Astrocyte (in vitro differentiated cells and primary cell): Measurements from ENCODE around the gene PDZRN4. TPM values are rescaled to one million over a fixed set of nuclear protein-coding genes. Genes with fewer than 3 reads are reported as not detected.

ENCODE experiments used
- DNase-seq: peaks from one replicate; pipeline ENCODE4 v3.0.0-alpha.2; 2010; ENCODE audit warnings: low read depth
- FAIRE-seq: peaks from 2 replicates; lab custom pipeline; 2011; peaks lifted over from hg19 to GRCh38; lab: Jason Lieb, UNC
- H2AFZ ChIP-seq: 2 replicates; pipeline ENCODE4 v1.6.0; 2012; ENCODE audit warnings: low read depth, low read length, inconsistent platforms
- H3K27ac ChIP-seq: 2 replicates; pipeline ENCODE4 v1.5.1; 2011; ENCODE audit warnings: low read depth, low read length, inconsistent platforms
- H3K27me3 ChIP-seq: 2 replicates; pipeline ENCODE4 v1.6.0; 2011; ENCODE audit warnings: low read length, inconsistent platforms; ENCODE audit not compliant: insufficient read depth
- H3K36me3 ChIP-seq: 2 replicates; pipeline ENCODE4 v1.5.1; 2011; ENCODE audit warnings: low read length, inconsistent platforms; ENCODE audit not compliant: insufficient read depth
- H3K4me1 ChIP-seq: 2 replicates; pipeline ENCODE4 v1.5.1; 2011; ENCODE audit warnings: low read length, inconsistent platforms; ENCODE audit not compliant: insufficient read depth
- H3K4me2 ChIP-seq: 2 replicates; pipeline ENCODE4 v1.6.0; 2012; ENCODE audit warnings: low read length, inconsistent platforms
- H3K4me3 ChIP-seq: 2 replicates; pipeline ENCODE4 v1.5.1; 2011; ENCODE audit warnings: low read depth, mild to moderate bottlenecking, low read length, inconsistent platforms; ENCODE audit not compliant: insufficient read depth
- H3K79me2 ChIP-seq: 2 replicates; pipeline ENCODE4 v1.6.0; 2012; ENCODE audit warnings: mild to moderate bottlenecking, low read length, inconsistent platforms; ENCODE audit not compliant: insufficient read depth
- H3K9ac ChIP-seq: 2 replicates; pipeline ENCODE4 v1.6.0; 2012; ENCODE audit warnings: mild to moderate bottlenecking, low read length, inconsistent platforms
- H3K9me3 ChIP-seq: 2 replicates; pipeline ENCODE4 v1.5.1; 2012; ENCODE audit warnings: low read depth, mild to moderate bottlenecking, low read length, inconsistent platforms; ENCODE audit not compliant: insufficient read depth
- H4K20me1 ChIP-seq: 2 replicates; pipeline ENCODE4 v1.6.0; 2012; ENCODE audit warnings: low read length, inconsistent platforms; ENCODE audit not compliant: insufficient read depth
- H3K27ac Mint-ChIP-seq: one replicate; pipeline ENCODE4 v1.8.0; 2021; ENCODE audit warnings: mild to moderate bottlenecking, mixed read lengths; ENCODE audit not compliant: unreplicated experiment
- H3K27me3 Mint-ChIP-seq: one replicate; pipeline ENCODE4 v1.8.0; 2021; ENCODE audit warnings: low read depth, mixed read lengths; ENCODE audit not compliant: unreplicated experiment
- H3K36me3 Mint-ChIP-seq: one replicate; pipeline ENCODE4 v1.8.0; 2021; ENCODE audit warnings: low read depth, mixed read lengths; ENCODE audit not compliant: unreplicated experiment
- H3K4me1 Mint-ChIP-seq: one replicate; pipeline ENCODE4 v1.8.0; 2021; ENCODE audit warnings: low read depth, mixed read lengths; ENCODE audit not compliant: unreplicated experiment
- H3K4me3 Mint-ChIP-seq: one replicate; pipeline ENCODE4 v1.8.0; 2021; ENCODE audit warnings: mild to moderate bottlenecking, moderate library complexity, mixed read lengths; ENCODE audit not compliant: unreplicated experiment
- H3K9me3 Mint-ChIP-seq: one replicate; pipeline ENCODE4 v1.8.0; 2021; ENCODE audit warnings: mild to moderate bottlenecking, mixed read lengths; ENCODE audit not compliant: unreplicated experiment
- EZH2 ChIP-seq: IDR thresholded peaks from 2 replicates; pipeline ENCODE4 v1.6.1; 2012; ENCODE audit warnings: mild to moderate bottlenecking, low read length, inconsistent platforms; ENCODE audit not compliant: insufficient read depth
- total RNA-seq: library from RNA; stranded (reverse); gene quantifications from 2 replicates; pipeline ENCODE4 v1.2.1, GENCODE V29; 2021
- TF ChIP-seq, protein P1 (sequence below): IDR thresholded peaks from 2 replicates; pipeline ENCODE4 v1.5.1; 2011; ENCODE audit warnings: low read depth, mild to moderate bottlenecking, inconsistent platforms, low read length, moderate library complexity; ENCODE audit not compliant: insufficient read depth

Gene PDZRN4
- total RNA-seq, 1 donor from 2014 or later: not detected

- H3K36me3 Mint-ChIP-seq: no peaks in the 10 kb centered on the region
- no peaks in the 10 kb centered on the region for H3K27me3 Mint-ChIP-seq
- H3K4me1 Mint-ChIP-seq: peaks cover 5% of the 10 kb centered on the region
- no peaks in the 10 kb centered on the region for H3K4me1 ChIP-seq
- H4K20me1 ChIP-seq: no peaks in the 10 kb centered on the region
- H3K27me3 ChIP-seq: no peaks in the 10 kb centered on the region
- no peak overlapping the region for H3K27ac ChIP-seq
- H3K4me3 ChIP-seq: no peak overlapping the region
- H3K79me2 ChIP-seq: no peaks in the 10 kb centered on the region
- TF ChIP-seq EZH2: no peak
- TF ChIP-seq, protein P1, sequence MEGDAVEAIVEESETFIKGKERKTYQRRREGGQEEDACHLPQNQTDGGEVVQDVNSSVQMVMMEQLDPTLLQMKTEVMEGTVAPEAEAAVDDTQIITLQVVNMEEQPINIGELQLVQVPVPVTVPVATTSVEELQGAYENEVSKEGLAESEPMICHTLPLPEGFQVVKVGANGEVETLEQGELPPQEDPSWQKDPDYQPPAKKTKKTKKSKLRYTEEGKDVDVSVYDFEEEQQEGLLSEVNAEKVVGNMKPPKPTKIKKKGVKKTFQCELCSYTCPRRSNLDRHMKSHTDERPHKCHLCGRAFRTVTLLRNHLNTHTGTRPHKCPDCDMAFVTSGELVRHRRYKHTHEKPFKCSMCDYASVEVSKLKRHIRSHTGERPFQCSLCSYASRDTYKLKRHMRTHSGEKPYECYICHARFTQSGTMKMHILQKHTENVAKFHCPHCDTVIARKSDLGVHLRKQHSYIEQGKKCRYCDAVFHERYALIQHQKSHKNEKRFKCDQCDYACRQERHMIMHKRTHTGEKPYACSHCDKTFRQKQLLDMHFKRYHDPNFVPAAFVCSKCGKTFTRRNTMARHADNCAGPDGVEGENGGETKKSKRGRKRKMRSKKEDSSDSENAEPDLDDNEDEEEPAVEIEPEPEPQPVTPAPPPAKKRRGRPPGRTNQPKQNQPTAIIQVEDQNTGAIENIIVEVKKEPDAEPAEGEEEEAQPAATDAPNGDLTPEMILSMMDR: peak; percentile 27
- no peak overlapping the region for H3K4me2 ChIP-seq
- no peaks in the 10 kb centered on the region for H3K36me3 ChIP-seq
- no peak overlapping the region for H3K9ac ChIP-seq
- FAIRE-seq: no peak
- H3K27ac Mint-ChIP-seq: no peak overlapping the region
- H3K9me3 Mint-ChIP-seq: no peaks in the 10 kb centered on the region
- no peaks in the 10 kb centered on the region for H3K9me3 ChIP-seq
- H2AFZ ChIP-seq: no peak overlapping the region
- no peak for DNase-seq
- H3K4me3 Mint-ChIP-seq: no peak overlapping the region
Observed at GRCh38 chr12:41264281-41264680, 76.2 kb downstream of the PDZRN4 start.

- Mint-ChIP-seq H3K27ac (no peak overlapping the region), H3K4me3 (no peak overlapping the region), H3K9me3 (no peaks in the 10 kb centered on the region), H3K36me3 (no peaks in the 10 kb centered on the region), H3K4me1 (peaks cover 5% of the 10 kb centered on the region), H3K27me3 (no peaks in the 10 kb centered on the region)
- H2AFZ ChIP-seq: no peak overlapping the region
- H3K4me3 ChIP-seq: no peak overlapping the region
- TF ChIP-seq EZH2: no peak
- TF ChIP-seq, protein P1: no peak
- no peaks in the 10 kb centered on the region for H4K20me1 ChIP-seq
- H3K9me3 ChIP-seq: no peaks in the 10 kb centered on the region
- no peaks in the 10 kb centered on the region for H3K79me2 ChIP-seq
- H3K4me2 ChIP-seq: no peak overlapping the region
- no peaks in the 10 kb centered on the region for H3K4me1 ChIP-seq
- no peaks in the 10 kb centered on the region for H3K27me3 ChIP-seq
- no peak overlapping the region for H3K9ac ChIP-seq
- DNase-seq (no peak), FAIRE-seq (no peak)
- no peak overlapping the region for H3K27ac ChIP-seq
- no peaks in the 10 kb centered on the region for H3K36me3 ChIP-seq
Observed at GRCh38 chr12:41269056-41269455, 80.9 kb downstream of the PDZRN4 start.

DNA sequence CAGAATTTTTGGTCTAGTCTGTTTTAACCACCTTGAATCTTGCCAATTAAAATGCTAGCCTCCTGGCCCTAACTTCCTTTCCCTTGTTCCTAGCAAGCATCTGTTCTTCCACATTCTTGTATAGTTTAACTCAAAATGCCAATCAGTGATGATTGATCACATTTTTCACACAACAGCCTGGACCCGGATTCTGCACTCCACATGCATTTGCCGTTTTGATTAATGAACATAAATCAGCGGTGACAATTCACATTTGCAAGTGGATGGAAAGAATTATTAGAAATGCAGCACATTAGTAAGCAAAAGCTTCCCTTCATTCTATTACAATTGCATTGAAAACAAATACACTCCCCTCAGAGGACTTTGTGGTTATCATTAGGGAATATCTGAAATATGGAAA, 83.4 kb downstream of the PDZRN4 start:
- Histone ChIP-seq H3K4me3 (no peak overlapping the region), H3K4me2 (no peak overlapping the region), H3K4me1 (no peaks in the 10 kb centered on the region), H4K20me1 (no peaks in the 10 kb centered on the region), H2AFZ (no peak overlapping the region), H3K36me3 (no peaks in the 10 kb centered on the region), H3K27ac (no peak overlapping the region), H3K79me2 (no peaks in the 10 kb centered on the region), H3K9ac (no peak overlapping the region), H3K9me3 (no peaks in the 10 kb centered on the region), H3K27me3 (no peaks in the 10 kb centered on the region)
- TF ChIP-seq, protein P1: no peak
- no peak for TF ChIP-seq EZH2
- no peak for FAIRE-seq
- H3K4me1 Mint-ChIP-seq: peaks cover 2% of the 10 kb centered on the region
- no peaks in the 10 kb centered on the region for H3K9me3 Mint-ChIP-seq
- H3K4me3 Mint-ChIP-seq: no peak overlapping the region
- DNase-seq: no peak
- no peaks in the 10 kb centered on the region for H3K36me3 Mint-ChIP-seq
- no peaks in the 10 kb centered on the region for H3K27me3 Mint-ChIP-seq
- H3K27ac Mint-ChIP-seq: no peak overlapping the region
